Retinal pigment epithelial cell (primary cell): ENCODE data around the gene MYLK4.

Experiments
- DNase-seq: peaks from one replicate; pipeline ENCODE4 v3.0.0-alpha.2; 2010; ENCODE audit warnings: low read depth
- H3K4me3 ChIP-seq: 2 replicates; pipeline ENCODE4 v1.5.1; 2011; ENCODE audit warnings: mild to moderate bottlenecking, low read length, control low read depth, moderate library complexity
- TF ChIP-seq, protein P1 (sequence below): conservative IDR thresholded peaks from 2 replicates; pipeline ENCODE4 v1.5.1; 2011; ENCODE audit warnings: low read depth, low read length, control low read depth, inconsistent platforms

MYLK4 gene

GRCh38 chr6:2794171-2794730 lies 43.5 kb upstream of the MYLK4 start:
- TF ChIP-seq, protein P1, sequence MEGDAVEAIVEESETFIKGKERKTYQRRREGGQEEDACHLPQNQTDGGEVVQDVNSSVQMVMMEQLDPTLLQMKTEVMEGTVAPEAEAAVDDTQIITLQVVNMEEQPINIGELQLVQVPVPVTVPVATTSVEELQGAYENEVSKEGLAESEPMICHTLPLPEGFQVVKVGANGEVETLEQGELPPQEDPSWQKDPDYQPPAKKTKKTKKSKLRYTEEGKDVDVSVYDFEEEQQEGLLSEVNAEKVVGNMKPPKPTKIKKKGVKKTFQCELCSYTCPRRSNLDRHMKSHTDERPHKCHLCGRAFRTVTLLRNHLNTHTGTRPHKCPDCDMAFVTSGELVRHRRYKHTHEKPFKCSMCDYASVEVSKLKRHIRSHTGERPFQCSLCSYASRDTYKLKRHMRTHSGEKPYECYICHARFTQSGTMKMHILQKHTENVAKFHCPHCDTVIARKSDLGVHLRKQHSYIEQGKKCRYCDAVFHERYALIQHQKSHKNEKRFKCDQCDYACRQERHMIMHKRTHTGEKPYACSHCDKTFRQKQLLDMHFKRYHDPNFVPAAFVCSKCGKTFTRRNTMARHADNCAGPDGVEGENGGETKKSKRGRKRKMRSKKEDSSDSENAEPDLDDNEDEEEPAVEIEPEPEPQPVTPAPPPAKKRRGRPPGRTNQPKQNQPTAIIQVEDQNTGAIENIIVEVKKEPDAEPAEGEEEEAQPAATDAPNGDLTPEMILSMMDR: no peak
- H3K4me3 ChIP-seq: no peak overlapping the region
- no peak for DNase-seq

- TF ChIP-seq, protein P1: no peak
- no peak for DNase-seq
- no peak overlapping the region for H3K4me3 ChIP-seq
Observed at GRCh38 chr6:2793534-2794151, 42.9 kb upstream of the MYLK4 start.

- H3K4me3 ChIP-seq: no peak overlapping the region
- no peak for DNase-seq
- TF ChIP-seq, protein P1: no peak
Observed at GRCh38 chr6:2792330-2793110, 41.8 kb upstream of the MYLK4 start.

GRCh38 chr6:2791450-2791974 lies 40.8 kb upstream of the MYLK4 start:
- H3K4me3 ChIP-seq: no peak overlapping the region
- no peak for DNase-seq

GRCh38 chr6:2790588-2791449 lies 40.1 kb upstream of the MYLK4 start:
- no peak overlapping the region for H3K4me3 ChIP-seq
- TF ChIP-seq, protein P1: peak; percentile 87
- DNase-seq: peak; percentile 62

More at GRCh38 chr6:2791450-2791974, 40.8 kb upstream of the MYLK4 start:
- TF ChIP-seq, protein P1: no peak

DNA sequence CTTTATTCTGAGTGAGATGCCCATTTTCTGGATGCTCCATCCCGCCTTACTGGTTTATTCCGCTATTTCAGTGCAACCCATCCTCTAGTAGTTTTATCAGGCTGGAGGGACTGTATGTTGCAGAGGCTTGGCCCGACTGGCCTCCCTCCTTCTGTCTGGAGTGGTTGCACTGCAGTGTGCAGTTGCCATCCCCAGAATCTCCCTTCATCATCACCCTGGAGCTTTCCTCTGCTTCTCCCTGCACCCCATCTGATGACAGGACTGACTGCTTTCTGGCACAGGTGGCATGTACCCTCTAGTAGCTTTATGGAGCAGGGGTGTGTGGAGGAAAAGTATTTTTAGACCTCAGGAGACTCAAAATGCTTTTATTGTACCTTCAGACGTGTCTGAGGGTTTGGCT lies 35.5 kb upstream of the MYLK4 start:
- H3K4me3 ChIP-seq: no peak overlapping the region
- no peak for DNase-seq
- TF ChIP-seq, protein P1: no peak
